Measurements from ENCODE around the gene ATP6V1G3. TPM values are rescaled to one million over a fixed set of nuclear protein-coding genes. Genes with fewer than 3 reads are reported as not detected.

Gene ATP6V1G3
- total and polyA plus RNA-seq, 10 donors: not detected

- peaks cover 0 to 41% (median 16%) of the 10 kb centered on the region in 6 donors for H3K4me1 ChIP-seq
- H3K4me3 ChIP-seq: no peak overlapping the region
- H3K27ac ChIP-seq: peak overlapping the region in 5 of 8 donors; percentile 8 to 36 (median 10)
- no peaks in the 10 kb centered on the region for H3K36me3 ChIP-seq
- no peak for TF ChIP-seq POLR2A (IDR thresholded peaks at IDR 0.05)
- no peak for TF ChIP-seq CTCF (IDR thresholded peaks at IDR 0.05 in 8 of 11, conservative IDR thresholded peaks at IDR 0.05 in 3 of 11)
- TF ChIP-seq POLR2AphosphoS5 (IDR thresholded peaks at IDR 0.05): no peak
- H3K27me3 ChIP-seq (replicated peaks in 1 of 7): no peaks in the 10 kb centered on the region
- H3K9me3 ChIP-seq: peaks cover 0 to 9% (median 2%) of the 10 kb centered on the region in 8 donors
- DNase-seq: no peak
- intact Hi-C loops (cut with DNase I; ENCODE audit: low total_unique reads): loop anchor here (10.0 kb wide), 1 partner anchor 45 kb away; no protein-coding TSS in a partner anchor
Observed at GRCh38 chr1:198549866-198550265, 9.4 kb upstream of the ATP6V1G3 start.

- H3K27ac ChIP-seq: no peak overlapping the region
- DNase-seq: no peak
- TF ChIP-seq POLR2A (IDR thresholded peaks at IDR 0.05) (no peak), CTCF (IDR thresholded peaks at IDR 0.05 in 8 of 11, conservative IDR thresholded peaks at IDR 0.05 in 3 of 11) (no peak), POLR2AphosphoS5 (IDR thresholded peaks at IDR 0.05) (no peak)
- intact Hi-C loops (cut with DNase I; ENCODE audit: low total_unique reads): loop anchor here (10.0 kb wide), 1 partner anchor 46 kb away; no protein-coding TSS in a partner anchor
- peaks cover 0 to 41% (median 14%) of the 10 kb centered on the region in 6 donors for H3K4me1 ChIP-seq
- H3K36me3 ChIP-seq: no peaks in the 10 kb centered on the region
- no peak overlapping the region for H3K4me3 ChIP-seq
- H3K27me3 ChIP-seq (replicated peaks in 1 of 7): no peaks in the 10 kb centered on the region
- H3K9me3 ChIP-seq: peaks cover 0 to 9% (median 2%) of the 10 kb centered on the region in 8 donors
Observed at GRCh38 chr1:198548890-198549289, 8.4 kb upstream of the ATP6V1G3 start.

GRCh38 chr1:198545156-198545555 lies 4.7 kb upstream of the ATP6V1G3 start:
- Histone ChIP-seq H3K9me3 (peaks cover 0 to 9% (median 2%) of the 10 kb centered on the region in 8 donors), H3K27me3 (replicated peaks in 1 of 7) (no peaks in the 10 kb centered on the region), H3K4me3 (no peak overlapping the region), H3K27ac (no peak overlapping the region), H3K36me3 (no peaks in the 10 kb centered on the region), H3K4me1 (peaks cover 0 to 52% (median 21%) of the 10 kb centered on the region in 6 donors)
- intact Hi-C loops (cut with DNase I; ENCODE audit: low total_unique reads): loop anchor here (10.0 kb wide), 1 partner anchor 50 kb away; no protein-coding TSS in a partner anchor
- 94 to 98% (median 96%) methylated on average over 6 of the region's 6 CpGs for WGBS, 5 donors
- no peak for DNase-seq
- TF ChIP-seq POLR2AphosphoS5 (IDR thresholded peaks at IDR 0.05): no peak

GRCh38 chr1:198544265-198544664 lies 3.8 kb upstream of the ATP6V1G3 start:
- Histone ChIP-seq H3K4me1 (peaks cover 0 to 50% (median 18%) of the 10 kb centered on the region in 6 donors), H3K4me3 (no peak overlapping the region), H3K9me3 (peaks cover 0 to 9% (median 2%) of the 10 kb centered on the region in 8 donors), H3K36me3 (no peaks in the 10 kb centered on the region), H3K27ac (peak overlapping the region in 7 of 8 donors; percentile 4 to 74 (median 65)), H3K27me3 (replicated peaks in 1 of 7) (no peaks in the 10 kb centered on the region)
- no peak for DNase-seq
- WGBS, 5 donors: 59 to 77% (median 72%) methylated on average over 1 of the region's 1 CpG
- no peak for TF ChIP-seq POLR2A (IDR thresholded peaks at IDR 0.05)
- intact Hi-C loops (cut with DNase I; ENCODE audit: low total_unique reads): loop anchor here (10.0 kb wide), 1 partner anchor 51 kb away; no protein-coding TSS in a partner anchor

GRCh38 chr1:198543670-198544260 lies 3.3 kb upstream of the ATP6V1G3 start:
- intact Hi-C loops (cut with DNase I; ENCODE audit: low total_unique reads): loop anchor here (10.0 kb wide), 1 partner anchor 51 kb away; no protein-coding TSS in a partner anchor
- no peak overlapping the region for H3K4me3 ChIP-seq
- TF ChIP-seq POLR2AphosphoS5 (IDR thresholded peaks at IDR 0.05) (no peak), CTCF (IDR thresholded peaks at IDR 0.05 in 8 of 11, conservative IDR thresholded peaks at IDR 0.05 in 3 of 11) (no peak), POLR2A (IDR thresholded peaks at IDR 0.05) (no peak)
- peaks cover 0 to 52% (median 18%) of the 10 kb centered on the region in 6 donors for H3K4me1 ChIP-seq
- H3K27me3 ChIP-seq (replicated peaks in 1 of 7): no peaks in the 10 kb centered on the region
- H3K36me3 ChIP-seq: no peaks in the 10 kb centered on the region
- H3K27ac ChIP-seq: peak overlapping the region in 7 of 8 donors; percentile 4 to 74 (median 65)
- no peak for DNase-seq
- WGBS, 5 donors: 16 to 24% (median 19%) methylated on average over 2 of the region's 2 CpGs
- H3K9me3 ChIP-seq: peaks cover 0 to 9% (median 2%) of the 10 kb centered on the region in 8 donors

Measured in spleen (tissue), 11 donors.